Hepatocyte (in vitro differentiated cells): Measurements from ENCODE around the gene MRPS24.

Experiments
- EZH2 ChIP-seq: fragments of 200-600 bp; sonication (generic); IDR thresholded peaks from 2 replicates; pipeline ENCODE4 v1.6.1; 2016; ENCODE audit warnings: antibody characterized with exemption, mild to moderate bottlenecking, borderline replicate concordance
- TF ChIP-seq, protein P1 (sequence below): fragments of 200-600 bp; sonication (generic); IDR thresholded peaks from 2 replicates; pipeline ENCODE4 v1.5.1; 2016; ENCODE audit warnings: antibody characterized with exemption, mild to moderate bottlenecking; ENCODE audit not compliant: poor library complexity

- TF ChIP-seq, protein P1, sequence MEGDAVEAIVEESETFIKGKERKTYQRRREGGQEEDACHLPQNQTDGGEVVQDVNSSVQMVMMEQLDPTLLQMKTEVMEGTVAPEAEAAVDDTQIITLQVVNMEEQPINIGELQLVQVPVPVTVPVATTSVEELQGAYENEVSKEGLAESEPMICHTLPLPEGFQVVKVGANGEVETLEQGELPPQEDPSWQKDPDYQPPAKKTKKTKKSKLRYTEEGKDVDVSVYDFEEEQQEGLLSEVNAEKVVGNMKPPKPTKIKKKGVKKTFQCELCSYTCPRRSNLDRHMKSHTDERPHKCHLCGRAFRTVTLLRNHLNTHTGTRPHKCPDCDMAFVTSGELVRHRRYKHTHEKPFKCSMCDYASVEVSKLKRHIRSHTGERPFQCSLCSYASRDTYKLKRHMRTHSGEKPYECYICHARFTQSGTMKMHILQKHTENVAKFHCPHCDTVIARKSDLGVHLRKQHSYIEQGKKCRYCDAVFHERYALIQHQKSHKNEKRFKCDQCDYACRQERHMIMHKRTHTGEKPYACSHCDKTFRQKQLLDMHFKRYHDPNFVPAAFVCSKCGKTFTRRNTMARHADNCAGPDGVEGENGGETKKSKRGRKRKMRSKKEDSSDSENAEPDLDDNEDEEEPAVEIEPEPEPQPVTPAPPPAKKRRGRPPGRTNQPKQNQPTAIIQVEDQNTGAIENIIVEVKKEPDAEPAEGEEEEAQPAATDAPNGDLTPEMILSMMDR = no peak
- no peak for TF ChIP-seq EZH2
Observed at GRCh38 chr7:43850348-43851116, 18.8 kb downstream of the MRPS24 start.
